SJSA1 (cell line): ENCODE results near the gene EPB41L5. TPM values are rescaled to one million over a fixed set of nuclear protein-coding genes. Genes with fewer than 3 reads are reported as not detected.

Source experiments
- DNase-seq, 2 experiments: peaks; one replicate each; pipeline ENCODE4 v3.0.0-alpha.2; 2015 to 2020; ENCODE audit warnings: low spot score in 2 of 2, low read depth in 1 of 2
- H3K27ac ChIP-seq: fragments of 250-450 bp; sonication (Bioruptor Pico); 2 replicates; pipeline ENCODE4 v1.5.1; 2020; ENCODE audit warnings: mild to moderate bottlenecking, moderate library complexity
- H3K27me3 ChIP-seq: fragments of 250-450 bp; sonication (Bioruptor Pico); replicated peaks from 2 replicates; pipeline ENCODE4 v1.5.1; 2020; ENCODE audit warnings: mild to moderate bottlenecking, moderate library complexity
- H3K36me3 ChIP-seq: fragments of 250-450 bp; sonication (Bioruptor Pico); 2 replicates; pipeline ENCODE4 v1.5.1; 2020; ENCODE audit warnings: mild to moderate bottlenecking
- H3K4me1 ChIP-seq: fragments of 250-450 bp; sonication (Bioruptor Pico); replicated peaks from 2 replicates; pipeline ENCODE4 v1.6.1; 2021; ENCODE audit warnings: mild to moderate bottlenecking
- H3K4me3 ChIP-seq: fragments of 250-450 bp; sonication (Bioruptor Pico); 2 replicates; pipeline ENCODE4 v1.5.1; 2020; ENCODE audit warnings: mild to moderate bottlenecking
- H3K9me3 ChIP-seq: fragments of 250-450 bp; sonication (Bioruptor Pico); replicated peaks from 2 replicates; pipeline ENCODE4 v1.5.1; 2020; ENCODE audit warnings: mild to moderate bottlenecking
- total RNA-seq: library from RNA; depleted of rRNA; stranded (reverse); fragments of >200 nt; shearing (Covaris generic); gene quantifications from 2 replicates; pipeline ENCODE4 v1.2.3, GENCODE V29; 2014

Gene EPB41L5
- total RNA-seq, 1 experiment from 2014 or later: 9.7 TPM

- Histone ChIP-seq H3K27ac (no peak overlapping the region), H3K36me3 (no peaks in the 10 kb centered on the region), H3K27me3 (no peaks in the 10 kb centered on the region), H3K4me1 (no peaks in the 10 kb centered on the region), H3K9me3 (no peaks in the 10 kb centered on the region), H3K4me3 (no peak overlapping the region)
- DNase-seq: peak in 1 of 2 experiments; percentile 34
These were observed 197.4 kb downstream of the EPB41L5 start for GRCh38 chr2:120210270-120210693.

GRCh38 chr2:120218181-120218580 lies 205.3 kb downstream of the EPB41L5 start:
- H3K36me3 ChIP-seq: peaks cover 46% of the 10 kb centered on the region
- H3K4me3 ChIP-seq: no peak overlapping the region
- peaks cover 15% of the 10 kb centered on the region for H3K4me1 ChIP-seq
- peak in 1 of 2 experiments; percentile 11 for DNase-seq
- H3K27me3 ChIP-seq: no peaks in the 10 kb centered on the region
- no peak overlapping the region for H3K27ac ChIP-seq
- peaks cover 10% of the 10 kb centered on the region for H3K9me3 ChIP-seq

GRCh38 chr2:120219291-120219690 lies 206.4 kb downstream of the EPB41L5 start:
- Histone ChIP-seq H3K27me3 (no peaks in the 10 kb centered on the region), H3K4me1 (peaks cover 22% of the 10 kb centered on the region), H3K4me3 (no peak overlapping the region), H3K36me3 (peaks cover 46% of the 10 kb centered on the region), H3K27ac (no peak overlapping the region), H3K9me3 (peaks cover 10% of the 10 kb centered on the region)
- DNase-seq: no peak

GRCh38 chr2:120219766-120220165 lies 206.9 kb downstream of the EPB41L5 start:
- no peak overlapping the region for H3K4me3 ChIP-seq

GRCh38 chr2:120220756-120221155 lies 207.9 kb downstream of the EPB41L5 start:
- peaks cover 22% of the 10 kb centered on the region for H3K4me1 ChIP-seq
- no peak overlapping the region for H3K27ac ChIP-seq
- H3K36me3 ChIP-seq: peaks cover 46% of the 10 kb centered on the region
- no peak for DNase-seq
- H3K9me3 ChIP-seq: peaks cover 10% of the 10 kb centered on the region
- no peaks in the 10 kb centered on the region for H3K27me3 ChIP-seq
- H3K4me3 ChIP-seq: no peak overlapping the region

More at GRCh38 chr2:120219766-120220165, 206.9 kb downstream of the EPB41L5 start:
- no peaks in the 10 kb centered on the region for H3K27me3 ChIP-seq
- peaks cover 46% of the 10 kb centered on the region for H3K36me3 ChIP-seq
- peaks cover 10% of the 10 kb centered on the region for H3K9me3 ChIP-seq
- DNase-seq: no peak
- H3K4me1 ChIP-seq: peaks cover 22% of the 10 kb centered on the region
- H3K27ac ChIP-seq: no peak overlapping the region

- H3K27me3 ChIP-seq: no peaks in the 10 kb centered on the region
- H3K9me3 ChIP-seq: peaks cover 10% of the 10 kb centered on the region
- no peak overlapping the region for H3K27ac ChIP-seq
- peaks cover 46% of the 10 kb centered on the region for H3K36me3 ChIP-seq
- H3K4me1 ChIP-seq: peaks cover 22% of the 10 kb centered on the region
- no peak for DNase-seq
- no peak overlapping the region for H3K4me3 ChIP-seq
These were observed 208.7 kb downstream of the EPB41L5 start for GRCh38 chr2:120221616-120222015.

GRCh38 chr2:120222186-120223033 lies 209.5 kb downstream of the EPB41L5 start:
- peak overlapping the region; percentile 89 for H3K4me3 ChIP-seq
- peaks cover 45% of the 10 kb centered on the region for H3K36me3 ChIP-seq
- no peaks in the 10 kb centered on the region for H3K27me3 ChIP-seq
- no peak for DNase-seq
- H3K4me1 ChIP-seq: peaks cover 22% of the 10 kb centered on the region
- H3K9me3 ChIP-seq: peaks cover 10% of the 10 kb centered on the region
- H3K27ac ChIP-seq: peak overlapping the region; percentile 98

GRCh38 chr2:120223034-120223912 lies 210.4 kb downstream of the EPB41L5 start, which contains the start of gene TMEM185B:
TMEM185B (minus strand) TSS chr2:120223400; CDS start chr2:120222976, 424 bp downstream.
- H3K9me3 ChIP-seq: peaks cover 10% of the 10 kb centered on the region
- peak within 1 kb of the TSS; percentile 89 for H3K4me3 ChIP-seq
- peaks cover 22% of the 10 kb centered on the region for H3K4me1 ChIP-seq
- DNase-seq: peak; percentile 89 to 90
- H3K27me3 ChIP-seq: no peaks in the 10 kb centered on the region
- peaks cover 40% of the 10 kb centered on the region for H3K36me3 ChIP-seq
- H3K27ac ChIP-seq: peak within 1 kb of the TSS; percentile 98

GRCh38 chr2:120224256-120224655 lies 211.4 kb downstream of the EPB41L5 start:
- Histone ChIP-seq H3K9me3 (peaks cover 10% of the 10 kb centered on the region), H3K4me3 (no peak overlapping the region), H3K27me3 (no peaks in the 10 kb centered on the region), H3K27ac (no peak overlapping the region), H3K36me3 (peaks cover 36% of the 10 kb centered on the region), H3K4me1 (peaks cover 22% of the 10 kb centered on the region)
- DNase-seq: no peak

GRCh38 chr2:120224735-120225548 lies 212.1 kb downstream of the EPB41L5 start:
- H3K27me3 ChIP-seq: no peaks in the 10 kb centered on the region
- H3K27ac ChIP-seq: no peak overlapping the region
- no peak for DNase-seq
- H3K4me3 ChIP-seq: no peak overlapping the region
- H3K36me3 ChIP-seq: peaks cover 29% of the 10 kb centered on the region
- H3K4me1 ChIP-seq: peaks cover 22% of the 10 kb centered on the region
- peaks cover 10% of the 10 kb centered on the region for H3K9me3 ChIP-seq

- H3K4me3 ChIP-seq: no peak overlapping the region
- no peaks in the 10 kb centered on the region for H3K27me3 ChIP-seq
- peaks cover 24% of the 10 kb centered on the region for H3K36me3 ChIP-seq
- H3K27ac ChIP-seq: no peak overlapping the region
- DNase-seq: no peak
- peaks cover 22% of the 10 kb centered on the region for H3K4me1 ChIP-seq
- H3K9me3 ChIP-seq: peaks cover 10% of the 10 kb centered on the region
These were observed 212.7 kb downstream of the EPB41L5 start for GRCh38 chr2:120225549-120226065.

- no peak for DNase-seq
- Histone ChIP-seq H3K9me3 (peaks cover 10% of the 10 kb centered on the region), H3K27me3 (no peaks in the 10 kb centered on the region), H3K36me3 (peaks cover 18% of the 10 kb centered on the region), H3K4me1 (peaks cover 22% of the 10 kb centered on the region), H3K4me3 (no peak overlapping the region), H3K27ac (no peak overlapping the region)
These were observed 213.4 kb downstream of the EPB41L5 start for GRCh38 chr2:120226316-120226715.
